ENCODE measurements around the gene VASH1. TPM values are rescaled to one million over a fixed set of nuclear protein-coding genes. Genes with fewer than 3 reads are reported as not detected.

Gene VASH1
- total and polyA plus RNA-seq, 2 of the 13 experiments (the other 11 are each of a cell fraction or from before 2014, with no cell fraction given): 0.11 to 0.24 TPM

DNA sequence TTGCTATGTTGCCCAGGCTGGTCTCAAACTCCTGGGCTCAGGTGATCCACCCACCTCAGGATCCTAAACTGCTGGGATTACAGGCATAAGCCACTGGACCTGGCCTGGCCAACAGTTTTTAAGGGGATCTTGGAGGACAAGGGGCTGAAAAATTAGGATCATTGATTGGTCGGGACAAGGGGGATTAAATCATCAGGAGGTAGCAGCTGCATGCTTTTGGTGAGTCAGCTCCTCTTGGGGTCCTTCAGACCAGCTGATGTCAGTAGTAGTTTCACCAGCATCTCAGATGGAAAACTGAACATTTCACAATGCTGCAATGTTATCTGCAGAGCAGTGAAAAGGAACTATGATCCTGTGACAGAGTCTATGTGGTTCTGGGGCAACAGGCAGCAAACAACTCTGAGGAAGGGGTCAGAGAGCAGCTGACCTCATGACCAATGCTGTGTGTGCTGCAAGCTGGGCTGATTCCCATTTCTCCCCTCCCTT is 71.3 kb downstream of the VASH1 start (continued):
- TF ChIP-seq ZXDC (CRISPR knock-in tag; IDR thresholded peaks at IDR 0.05): no peak
- TF ChIP-seq ZNF883 (CRISPR knock-in tag; IDR thresholded peaks at IDR 0.05; ENCODE audit: not compliant biosample characterization): no peak
- TF ChIP-seq ZMYM3 (CRISPR knock-in tag; IDR thresholded peaks at IDR 0.05): peak; percentile 89
- TF ChIP-seq, protein P1, sequence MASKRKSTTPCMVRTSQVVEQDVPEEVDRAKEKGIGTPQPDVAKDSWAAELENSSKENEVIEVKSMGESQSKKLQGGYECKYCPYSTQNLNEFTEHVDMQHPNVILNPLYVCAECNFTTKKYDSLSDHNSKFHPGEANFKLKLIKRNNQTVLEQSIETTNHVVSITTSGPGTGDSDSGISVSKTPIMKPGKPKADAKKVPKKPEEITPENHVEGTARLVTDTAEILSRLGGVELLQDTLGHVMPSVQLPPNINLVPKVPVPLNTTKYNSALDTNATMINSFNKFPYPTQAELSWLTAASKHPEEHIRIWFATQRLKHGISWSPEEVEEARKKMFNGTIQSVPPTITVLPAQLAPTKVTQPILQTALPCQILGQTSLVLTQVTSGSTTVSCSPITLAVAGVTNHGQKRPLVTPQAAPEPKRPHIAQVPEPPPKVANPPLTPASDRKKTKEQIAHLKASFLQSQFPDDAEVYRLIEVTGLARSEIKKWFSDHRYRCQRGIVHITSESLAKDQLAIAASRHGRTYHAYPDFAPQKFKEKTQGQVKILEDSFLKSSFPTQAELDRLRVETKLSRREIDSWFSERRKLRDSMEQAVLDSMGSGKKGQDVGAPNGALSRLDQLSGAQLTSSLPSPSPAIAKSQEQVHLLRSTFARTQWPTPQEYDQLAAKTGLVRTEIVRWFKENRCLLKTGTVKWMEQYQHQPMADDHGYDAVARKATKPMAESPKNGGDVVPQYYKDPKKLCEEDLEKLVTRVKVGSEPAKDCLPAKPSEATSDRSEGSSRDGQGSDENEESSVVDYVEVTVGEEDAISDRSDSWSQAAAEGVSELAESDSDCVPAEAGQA (IDR thresholded peaks at IDR 0.05; ENCODE audit: low read depth): no peak
- TF ChIP-seq, protein P1 (CRISPR knock-in tag; IDR thresholded peaks at IDR 0.05; ENCODE audit: borderline replicate concordance): no peak
- no peak for TF ChIP-seq TBX3 (IDR thresholded peaks at IDR 0.05; ENCODE audit: borderline replicate concordance)
- peak; percentile 84; the same call in 1 of the 2 replicates for TF ChIP-seq ZNF768 (CRISPR knock-in tag; IDR thresholded peaks at IDR 0.05)
- TF ChIP-seq CENPX (CRISPR knock-in tag; IDR thresholded peaks at IDR 0.05): no peak
- TF ChIP-seq CBX5 (CRISPR knock-in tag; IDR thresholded peaks at IDR 0.05; ENCODE audit: borderline replicate concordance): no peak; the same call in 1 of the 2 replicates
- no peak for TF ChIP-seq ZNF790 (CRISPR knock-in tag; IDR thresholded peaks at IDR 0.05; ENCODE audit: borderline replicate concordance)
- no peak for TF ChIP-seq ZNF362 (CRISPR knock-in tag; IDR thresholded peaks at IDR 0.05; ENCODE audit: borderline replicate concordance)
- TF ChIP-seq ZBTB46 (CRISPR knock-in tag; IDR thresholded peaks at IDR 0.05; ENCODE audit: borderline replicate concordance): no peak
- no peak for TF ChIP-seq SMARCE1 (IDR thresholded peaks at IDR 0.05; ENCODE audit: borderline replicate concordance)
- TF ChIP-seq NFRKB (IDR thresholded peaks at IDR 0.05): no peak
- TF ChIP-seq KDM5B (CRISPR knock-in tag; IDR thresholded peaks at IDR 0.05; ENCODE audit: borderline replicate concordance): no peak
- no peak for TF ChIP-seq MYNN (CRISPR knock-in tag; IDR thresholded peaks at IDR 0.05; ENCODE audit: low read depth)
- TF ChIP-seq BRCA1 (CRISPR knock-in tag; IDR thresholded peaks at IDR 0.05): no peak
